Measurements from ENCODE around the gene ZNF638.

- TF ChIP-seq CTCF (IDR thresholded peaks at IDR 0.05) (no peak), POLR2AphosphoS5 (IDR thresholded peaks at IDR 0.05; ENCODE audit: low read depth, low read length) (no peak), SIN3A (IDR thresholded peaks at IDR 0.05; ENCODE audit: borderline replicate concordance, insufficient read depth, low read depth, low read length) (no peak)
Measured at GRCh38 chr2:71326968-71327367, 4.6 kb upstream of the ZNF638 start.

Data from Panc1 (cell line).